Measurements from ENCODE around the gene MEST. TPM values are rescaled to one million over a fixed set of nuclear protein-coding genes. Genes with fewer than 3 reads are reported as not detected.

The MEST gene
- polyA plus RNA-seq, 1 donor (not counting 4 experiments of a cell fraction or from before 2014, with no cell fraction given), result 5.8 TPM

- no peak overlapping the region for H3K4me2 ChIP-seq (ENCODE audit: control insufficient read depth, extremely low read depth, insufficient read depth, low read depth, low read length)
- no peaks in the 10 kb centered on the region for H3K9me1 ChIP-seq (ENCODE audit: control insufficient read depth, extremely low read depth, insufficient read depth, low read length)
- no peak overlapping the region for H2AFZ ChIP-seq (ENCODE audit: control insufficient read depth, low read length)
- H3K27me3 ChIP-seq (ENCODE audit: control insufficient read depth, extremely low read depth, insufficient read depth, low read length), result no peaks in the 10 kb centered on the region
- no peak overlapping the region for H3K4me3 ChIP-seq (ENCODE audit: control insufficient read depth in 2 of 3, extremely low read depth in 1 of 3, insufficient read depth in 2 of 3, low read depth in 1 of 3, low read length in 3 of 3)
- dilution Hi-C loops (cut with MboI; ENCODE audit: extremely low pct_ligation_motif_present, low sequenced_read_pairs), result no loop called here
- no peaks in the 10 kb centered on the region for H3K4me1 ChIP-seq (ENCODE audit: control insufficient read depth, extremely low read depth, insufficient read depth, low read length)
- no peaks in the 10 kb centered on the region for H4K20me1 ChIP-seq (ENCODE audit: control insufficient read depth, extremely low read depth, insufficient read depth, low read length)
- TF ChIP-seq CTCF (optimal IDR thresholded peaks at IDR 0.05 in 1 of 3, IDR thresholded peaks at IDR 0.05 in 1 of 3, conservative IDR thresholded peaks at IDR 0.05 in 1 of 3; ENCODE audit: extremely low read depth in 1 of 3, insufficient read depth in 2 of 3, low read length in 3 of 3), result no peak
- no peak for TF ChIP-seq EZH2 (IDR thresholded peaks at IDR 0.05; ENCODE audit: low read length)
- DNase-seq (ENCODE audit: low read depth, low spot score) (no peak), FAIRE-seq (no peak)
- H3K79me2 ChIP-seq (ENCODE audit: control insufficient read depth, insufficient read depth, low read length), result no peaks in the 10 kb centered on the region
- no peaks in the 10 kb centered on the region for H3K9me3 ChIP-seq (ENCODE audit: control insufficient read depth, low read depth, low read length)
- peaks cover under 1 to 3% of the 10 kb centered on the region in 2 experiments for H3K36me3 ChIP-seq (ENCODE audit: control insufficient read depth in 2 of 2, extremely low read depth in 1 of 2, insufficient read depth in 2 of 2, low read length in 2 of 2)
- no peak overlapping the region for H3K9ac ChIP-seq (ENCODE audit: control insufficient read depth, extremely low read depth, insufficient read depth, low read length)
- no peak overlapping the region for H3K27ac ChIP-seq (ENCODE audit: control insufficient read depth, insufficient read depth, low read length)
These were observed 21.6 kb downstream of the MEST start for GRCh38 chr7:130513447-130513846.

- no peaks in the 10 kb centered on the region for H3K27me3 ChIP-seq (ENCODE audit: control insufficient read depth, extremely low read depth, insufficient read depth, low read length)
- H3K27ac ChIP-seq (ENCODE audit: control insufficient read depth, insufficient read depth, low read length), result no peak overlapping the region
- no peak overlapping the region for H2AFZ ChIP-seq (ENCODE audit: control insufficient read depth, low read length)
- H3K9me1 ChIP-seq (ENCODE audit: control insufficient read depth, extremely low read depth, insufficient read depth, low read length), result no peaks in the 10 kb centered on the region
- no peaks in the 10 kb centered on the region for H3K4me1 ChIP-seq (ENCODE audit: control insufficient read depth, extremely low read depth, insufficient read depth, low read length)
- H4K20me1 ChIP-seq (ENCODE audit: control insufficient read depth, extremely low read depth, insufficient read depth, low read length), result no peaks in the 10 kb centered on the region
- H3K4me2 ChIP-seq (ENCODE audit: control insufficient read depth, extremely low read depth, insufficient read depth, low read depth, low read length), result no peak overlapping the region
- no peaks in the 10 kb centered on the region for H3K79me2 ChIP-seq (ENCODE audit: control insufficient read depth, insufficient read depth, low read length)
- DNase-seq (ENCODE audit: low read depth, low spot score), result no peak
- dilution Hi-C loops (cut with MboI; ENCODE audit: extremely low pct_ligation_motif_present, low sequenced_read_pairs), result no loop called here
- FAIRE-seq, result no peak
- H3K9me3 ChIP-seq (ENCODE audit: control insufficient read depth, low read depth, low read length), result no peaks in the 10 kb centered on the region
- peaks cover 0 to 3% of the 10 kb centered on the region in 2 experiments for H3K36me3 ChIP-seq (ENCODE audit: control insufficient read depth in 2 of 2, extremely low read depth in 1 of 2, insufficient read depth in 2 of 2, low read length in 2 of 2)
- TF ChIP-seq CTCF (optimal IDR thresholded peaks at IDR 0.05 in 1 of 3, IDR thresholded peaks at IDR 0.05 in 1 of 3, conservative IDR thresholded peaks at IDR 0.05 in 1 of 3; ENCODE audit: extremely low read depth in 1 of 3, insufficient read depth in 2 of 3, low read length in 3 of 3) (no peak), EZH2 (IDR thresholded peaks at IDR 0.05; ENCODE audit: low read length) (no peak)
- H3K4me3 ChIP-seq (ENCODE audit: control insufficient read depth in 2 of 3, extremely low read depth in 1 of 3, insufficient read depth in 2 of 3, low read depth in 1 of 3, low read length in 3 of 3), result no peak overlapping the region
- H3K9ac ChIP-seq (ENCODE audit: control insufficient read depth, extremely low read depth, insufficient read depth, low read length), result no peak overlapping the region
These were observed 23.6 kb downstream of the MEST start for GRCh38 chr7:130515315-130516040.
